NCI-H2171 treated with DMSO at 0.1 percent for 48 hours (cell line): ENCODE data around the gene GRIK5.

Source experiments
- DNase-seq: peaks from one replicate; lab custom pipeline; 2025; lab: John Stamatoyannopoulos, UW

GRIK5 gene

GRCh38 chr19:42076380-42076944 lies 6.5 kb upstream of the GRIK5 start:
- no peak for DNase-seq

DNA sequence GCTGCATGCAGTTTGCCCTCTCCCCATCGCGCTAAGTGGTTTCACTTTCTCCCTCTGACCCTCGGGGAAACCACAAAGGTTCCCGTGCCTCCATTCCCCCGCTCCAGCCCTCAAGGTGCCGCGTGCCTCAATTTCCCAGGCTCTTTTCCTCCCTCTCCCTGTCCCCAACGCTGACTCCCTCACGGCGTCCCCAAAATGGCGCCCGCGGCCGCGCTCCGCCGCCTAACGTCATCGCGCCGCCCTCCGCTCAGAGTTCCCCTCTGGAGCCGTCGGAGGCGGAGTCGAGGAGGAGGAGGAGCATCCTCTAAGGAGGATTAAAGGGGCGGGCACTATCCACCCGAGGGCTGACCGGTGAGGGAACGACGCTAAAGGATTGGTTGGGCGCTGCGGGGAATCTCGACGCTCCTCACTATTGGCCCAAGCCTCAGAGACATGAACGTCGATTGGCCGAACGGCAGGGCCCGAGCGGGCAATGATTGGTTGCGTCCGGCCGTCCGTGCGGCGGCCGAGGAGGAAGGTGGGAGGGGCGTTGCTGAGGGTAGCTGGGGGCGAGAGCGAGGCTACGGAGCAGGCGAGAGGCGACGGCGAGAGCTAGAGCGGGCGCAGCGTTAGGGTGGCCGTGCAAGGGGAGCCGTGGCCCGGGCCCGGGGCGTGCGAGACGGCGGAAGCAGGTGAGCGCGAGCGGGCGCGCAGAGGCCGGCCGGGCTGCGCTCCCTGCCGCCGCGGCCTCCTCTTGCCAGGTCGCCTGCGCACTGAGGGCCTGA lies 5.8 kb upstream of the GRIK5 start, which contains the start of gene ZNF574:
TSS of gene ZNF574 (plus strand) at position 551 of the 764 bp plus-strand sequence. CDS start 2,441 bp downstream, outside the sequence.
- DNase-seq, result peak; percentile 99

DNA sequence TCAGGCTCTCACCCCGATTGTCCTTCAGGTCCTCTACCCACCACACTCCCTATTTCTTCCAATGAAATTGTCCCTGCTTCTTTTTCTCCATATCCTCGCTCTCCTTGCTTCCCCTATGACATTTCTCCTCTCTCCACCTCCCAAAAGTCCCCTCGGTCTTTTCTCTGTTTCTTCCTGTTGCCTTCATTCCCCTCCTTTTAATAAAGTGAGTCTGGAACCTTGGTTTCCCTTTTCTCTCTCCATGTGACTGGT lies 5.3 kb upstream of the GRIK5 start:
- DNase-seq, result peak; percentile 36

- DNase-seq, result no peak
Measured at GRCh38 chr19:42074513-42075363, 4.7 kb upstream of the GRIK5 start.

DNA sequence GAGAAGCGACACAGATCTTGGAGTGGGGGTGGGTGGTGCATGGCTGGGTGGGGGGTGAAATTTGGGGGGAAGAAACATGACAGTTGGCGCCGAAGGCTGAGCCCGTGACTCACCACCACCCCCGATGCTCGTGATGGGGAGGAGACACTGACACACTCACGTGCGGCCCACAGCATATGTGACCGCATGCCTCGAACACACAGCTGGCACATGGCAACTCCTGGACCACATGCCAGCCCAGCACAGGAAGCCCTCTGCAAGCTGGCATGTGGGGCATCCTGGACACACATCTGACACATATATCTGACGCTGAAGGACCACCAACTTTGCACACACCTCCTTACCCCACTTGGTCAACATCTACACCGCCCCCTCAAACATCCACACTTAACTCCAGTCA lies 1.2 kb upstream of the GRIK5 start:
- no peak for DNase-seq

- no peak for DNase-seq
Measured at GRCh38 chr19:42068756-42069571, 1.0 kb downstream of the GRIK5 start.

GRCh38 chr19:42068361-42068755 lies 1.6 kb downstream of the GRIK5 start:
- no peak for DNase-seq

DNA sequence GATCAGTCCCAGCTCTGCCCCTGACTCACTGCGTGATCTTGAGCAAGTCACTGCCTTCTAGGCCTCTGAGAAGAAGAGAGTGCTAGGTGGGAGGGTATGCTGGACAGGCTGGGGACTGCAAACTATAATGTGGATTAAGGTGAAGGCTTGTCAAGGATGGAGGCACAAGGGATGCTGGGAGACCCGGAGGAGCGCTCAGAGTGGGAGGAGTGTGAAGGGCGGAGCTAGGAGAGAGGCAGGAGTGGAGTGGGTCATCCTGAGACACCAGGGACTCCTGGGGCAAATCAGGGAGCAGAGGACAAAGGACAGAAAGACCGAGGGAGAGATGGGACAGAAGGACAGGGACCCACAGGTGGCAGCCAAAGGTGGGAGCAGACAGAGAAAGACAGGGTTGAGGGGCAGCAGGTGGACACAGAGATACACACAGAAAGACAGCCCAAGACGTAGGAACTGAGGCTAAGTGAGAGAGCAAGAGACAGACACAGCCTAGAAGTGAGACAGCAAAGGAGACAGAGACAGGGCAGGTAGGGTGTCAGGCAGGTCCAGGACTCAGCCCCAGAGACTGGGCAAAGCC lies 2.6 kb downstream of the GRIK5 start:
- no peak for DNase-seq

- DNase-seq, result no peak
Measured at GRCh38 chr19:42066075-42066754, 3.8 kb downstream of the GRIK5 start.

DNA sequence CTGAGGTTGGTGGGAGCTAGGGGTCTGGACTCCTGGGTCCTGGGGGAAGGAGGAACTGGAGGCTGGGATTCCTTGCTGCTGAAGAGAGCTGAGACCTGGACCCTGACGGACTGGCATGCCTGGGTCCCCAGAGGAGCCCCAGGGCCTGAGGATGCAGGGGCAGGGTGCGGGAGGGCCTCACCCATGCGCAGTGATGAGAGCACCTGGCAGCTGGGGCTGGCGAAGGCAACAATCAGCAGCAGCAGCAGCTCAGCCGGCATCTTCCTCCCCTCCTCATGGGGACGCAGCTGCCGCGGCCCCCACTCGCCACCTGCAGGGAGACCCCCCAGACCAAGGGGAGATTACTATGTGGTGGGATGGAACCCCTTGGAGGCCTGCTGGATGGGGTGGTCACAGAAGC lies 4.5 kb downstream of the GRIK5 start:
- no peak for DNase-seq

DNA sequence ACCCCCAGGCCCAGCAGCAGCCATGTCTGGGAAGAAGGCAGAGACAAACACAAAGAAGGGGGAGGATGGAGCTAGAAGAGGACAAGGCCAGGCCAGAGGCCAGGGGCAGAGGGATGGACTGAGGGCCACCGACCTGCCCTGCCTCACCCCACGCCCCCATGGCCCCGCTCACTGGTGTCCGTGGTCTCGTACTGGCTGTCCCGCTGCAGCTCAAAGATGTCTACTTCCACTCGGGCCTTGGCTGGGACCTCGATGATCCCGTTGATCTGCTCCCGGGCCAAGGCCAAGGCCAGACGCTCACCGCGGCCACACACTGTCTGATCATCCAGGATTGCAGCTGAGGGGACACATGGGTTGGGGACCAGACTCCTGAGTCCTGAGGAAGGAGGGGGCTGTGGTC lies 5.0 kb downstream of the GRIK5 start:
- no peak for DNase-seq

DNA sequence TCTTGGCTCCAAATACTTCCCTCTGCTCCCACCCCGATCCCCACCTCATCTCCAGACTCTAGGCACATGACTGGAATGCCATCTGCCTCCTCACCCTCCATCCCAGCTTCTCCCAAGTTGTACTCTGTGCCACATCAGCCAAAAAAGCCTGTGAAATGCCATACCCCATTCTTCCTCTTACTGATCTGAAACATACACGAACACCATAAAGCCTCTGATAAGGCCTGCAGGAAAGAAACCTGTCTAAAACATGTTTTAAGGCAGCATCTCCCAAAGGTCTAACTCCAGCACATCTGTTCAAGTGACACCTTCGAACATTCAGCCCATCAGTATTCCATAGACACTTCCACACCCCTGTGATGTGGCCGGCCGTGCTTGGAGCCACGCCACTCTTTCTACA lies 5.6 kb downstream of the GRIK5 start:
- no peak for DNase-seq

- DNase-seq, result no peak
Measured at GRCh38 chr19:42062381-42062780, 7.6 kb downstream of the GRIK5 start.

- DNase-seq, result no peak
Measured at GRCh38 chr19:42060117-42060516, 9.9 kb downstream of the GRIK5 start.

DNA sequence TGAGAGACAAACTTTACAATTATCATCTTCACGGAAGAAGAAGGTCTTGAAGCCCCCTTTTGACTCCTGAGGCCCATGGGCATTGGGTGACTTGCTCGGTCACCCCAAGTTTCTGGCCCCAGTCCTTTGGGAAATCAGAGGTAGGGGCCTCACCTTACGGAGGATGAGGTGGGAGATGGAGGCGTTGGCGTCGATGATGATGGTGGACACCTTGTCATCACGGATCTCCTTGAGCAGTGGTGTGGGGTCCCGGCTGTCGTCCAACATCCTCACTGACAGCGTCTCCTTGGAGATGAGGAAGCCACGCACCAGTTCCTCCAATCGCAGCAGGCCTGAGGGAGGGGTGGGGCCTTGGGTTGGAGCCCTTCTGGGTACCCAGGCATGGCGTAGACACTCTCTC lies 10.8 kb downstream of the GRIK5 start:
- DNase-seq, result no peak

- DNase-seq, result peak; percentile 14
Measured at GRCh38 chr19:42057846-42058245, 12.2 kb downstream of the GRIK5 start.

DNA sequence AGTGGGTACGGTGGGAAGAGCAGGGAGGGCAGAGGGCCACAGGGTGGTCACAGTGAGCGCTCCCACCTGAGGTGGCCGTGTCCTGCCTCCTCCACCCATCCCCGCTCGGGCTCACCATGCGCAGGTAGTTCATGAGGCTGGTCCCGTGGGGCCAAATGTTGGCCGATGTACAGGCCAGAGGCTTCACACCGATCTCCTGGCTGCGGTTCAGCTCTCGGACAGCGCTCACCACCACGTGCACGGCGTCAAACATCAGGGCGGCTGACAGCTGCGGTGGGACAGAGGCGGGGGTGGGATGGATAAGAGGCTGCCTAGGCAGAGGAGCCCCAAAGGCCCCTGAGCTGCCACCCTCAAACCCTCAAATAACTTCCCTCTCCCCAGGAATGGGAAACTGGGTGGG lies 15.8 kb downstream of the GRIK5 start:
- DNase-seq, result no peak

DNA sequence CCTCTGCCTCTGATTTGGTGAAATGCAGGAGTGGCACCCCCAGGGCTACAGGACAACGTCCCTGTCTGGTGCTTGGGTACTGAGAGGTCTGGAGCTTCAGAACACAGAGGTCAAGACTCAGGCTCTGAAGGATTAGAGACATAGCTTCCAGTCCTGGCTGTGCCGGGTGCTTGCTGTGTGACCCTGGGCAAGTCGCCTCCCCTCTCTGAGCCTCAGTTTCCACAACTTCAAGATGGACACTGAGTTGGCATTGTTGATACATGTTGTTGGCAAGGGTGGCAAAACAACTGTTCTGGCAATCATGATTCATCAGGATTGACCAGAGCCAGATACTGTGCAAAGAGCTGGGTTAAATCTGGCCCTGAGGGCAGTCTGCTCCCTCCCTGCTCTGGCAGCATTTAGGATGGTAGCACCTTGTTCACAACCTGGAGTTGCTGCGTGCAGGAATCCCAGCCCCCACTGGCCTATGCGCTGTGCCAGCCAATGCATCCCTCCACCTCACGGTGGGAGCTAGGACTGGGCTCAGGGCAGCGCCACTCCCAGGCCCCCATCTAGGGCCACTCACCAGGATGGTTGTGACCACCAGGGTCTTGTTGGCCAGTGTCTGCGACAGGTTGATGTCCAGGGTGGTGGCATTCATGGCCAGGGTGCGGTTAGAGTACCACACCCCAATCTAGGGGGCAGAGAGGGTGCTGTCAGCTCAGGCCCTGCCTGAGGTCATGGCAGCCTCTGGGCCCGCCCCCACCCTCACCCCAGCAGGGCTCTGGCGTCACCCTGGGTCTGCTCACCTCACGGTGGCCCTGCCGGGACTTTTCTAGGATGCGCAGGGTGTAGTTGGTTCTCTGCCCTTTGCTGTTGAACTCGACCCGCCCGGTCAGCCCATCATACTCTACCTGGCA lies 16.7 kb downstream of the GRIK5 start:
- DNase-seq, result no peak

- DNase-seq, result peak; percentile 91
Measured at GRCh38 chr19:42052241-42052863, 17.7 kb downstream of the GRIK5 start.
